NAMALWA (cell line): ENCODE data around the gene EP400.

Experiments used
- DNase-seq: peaks from one replicate; pipeline ENCODE4 v3.0.0-alpha.2; 2015; ENCODE audit warnings: low spot score

EP400 gene

GRCh38 chr12:132019891-132020290, 70.1 kb downstream of the EP400 start:
- DNase-seq: no peak

DNA sequence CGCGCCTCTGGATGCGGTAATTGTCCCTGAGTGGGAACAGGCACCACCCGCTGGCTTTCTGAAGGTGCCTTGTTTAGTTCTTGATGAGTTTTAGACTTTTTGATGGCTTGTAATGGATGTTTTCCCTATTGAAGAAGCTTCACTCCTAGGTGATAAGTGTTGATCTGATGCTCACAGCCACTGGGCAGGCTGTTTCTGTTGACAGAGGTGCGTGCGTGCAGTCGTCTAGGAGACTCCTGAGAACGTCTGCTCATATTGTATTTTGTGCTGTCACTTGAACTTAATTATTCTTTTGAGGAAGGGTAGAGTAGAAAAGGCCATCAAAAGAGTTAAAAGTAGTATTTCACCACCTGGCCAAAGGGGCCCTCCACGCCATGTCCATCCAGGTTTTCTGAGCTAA, 70.5 kb downstream of the EP400 start:
- no peak for DNase-seq

DNA sequence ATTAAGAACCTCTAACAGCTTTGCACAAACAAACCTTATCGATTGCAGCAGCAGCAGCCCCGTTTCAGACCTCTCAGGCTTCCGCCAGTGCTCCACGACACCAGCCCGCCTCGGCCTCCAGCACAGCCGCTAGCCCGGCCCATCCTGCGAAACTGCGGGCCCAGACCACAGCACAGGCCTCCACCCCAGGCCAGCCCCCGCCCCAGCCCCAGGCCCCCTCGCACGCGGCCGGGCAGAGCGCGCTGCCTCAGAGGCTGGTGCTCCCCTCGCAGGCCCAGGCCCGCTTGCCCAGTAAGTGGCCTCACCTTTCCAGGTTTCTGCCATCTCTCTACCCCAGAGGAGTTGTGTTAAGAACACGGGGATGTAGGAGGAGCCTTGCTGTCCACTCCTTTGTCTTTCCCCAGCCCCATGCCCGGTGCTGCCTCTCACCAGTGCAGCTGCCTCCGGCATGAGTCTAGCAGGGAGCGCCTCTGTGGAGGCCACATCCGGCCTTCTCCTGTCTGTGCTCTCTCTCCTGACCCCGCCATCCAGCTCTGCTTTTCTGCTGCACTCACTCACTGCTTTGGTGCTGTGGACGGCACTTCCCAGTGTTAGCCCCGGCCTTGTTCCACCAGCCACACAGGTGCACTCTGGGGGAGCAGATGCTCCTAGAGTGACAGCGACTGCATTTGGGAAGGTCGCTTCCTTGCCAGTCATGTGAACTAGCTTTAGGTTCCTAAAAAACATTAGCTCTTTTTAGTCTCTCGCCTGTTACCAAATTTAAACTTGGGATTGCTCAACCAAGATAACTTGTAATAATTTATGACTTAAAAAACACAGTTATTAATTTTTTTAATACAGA, 71.5 kb downstream of the EP400 start:
- DNase-seq: no peak

DNA sequence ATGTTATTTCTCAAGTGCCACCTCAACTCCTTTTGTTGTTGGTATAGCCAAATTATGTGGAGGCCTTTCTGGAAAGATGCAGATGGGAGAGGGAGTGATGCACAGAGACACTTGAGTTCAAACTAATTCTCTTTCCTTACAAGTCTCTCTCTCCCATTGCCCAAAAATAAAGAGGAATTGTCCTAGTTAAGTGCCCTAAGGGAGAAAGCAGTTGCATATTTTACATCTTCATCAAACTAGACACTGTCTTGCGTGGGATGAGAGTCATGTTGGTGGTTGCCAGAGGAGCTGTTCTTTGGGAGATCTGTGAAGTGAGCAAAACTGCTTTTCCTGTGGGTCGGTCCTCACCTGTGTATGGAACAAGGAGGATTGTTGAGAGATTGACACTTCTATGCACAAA, 72.2 kb downstream of the EP400 start:
- DNase-seq: no peak

DNA sequence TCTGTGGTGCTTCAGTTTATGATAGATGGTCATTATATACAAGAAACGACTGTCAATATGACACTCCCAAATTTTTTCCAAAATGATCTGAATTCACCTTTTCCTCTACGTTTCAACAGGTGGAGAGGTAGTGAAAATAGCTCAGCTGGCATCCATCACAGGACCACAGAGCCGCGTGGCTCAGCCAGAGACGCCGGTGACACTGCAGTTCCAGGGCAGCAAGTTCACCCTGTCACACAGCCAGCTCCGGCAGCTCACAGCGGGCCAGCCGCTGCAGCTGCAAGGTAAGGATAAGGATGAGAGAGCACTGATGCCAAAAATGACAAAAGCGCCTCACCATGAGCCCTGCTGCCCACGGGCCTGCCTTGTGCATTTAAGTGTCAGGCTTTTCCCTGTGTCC, 73.9 kb downstream of the EP400 start:
- DNase-seq: no peak

DNA sequence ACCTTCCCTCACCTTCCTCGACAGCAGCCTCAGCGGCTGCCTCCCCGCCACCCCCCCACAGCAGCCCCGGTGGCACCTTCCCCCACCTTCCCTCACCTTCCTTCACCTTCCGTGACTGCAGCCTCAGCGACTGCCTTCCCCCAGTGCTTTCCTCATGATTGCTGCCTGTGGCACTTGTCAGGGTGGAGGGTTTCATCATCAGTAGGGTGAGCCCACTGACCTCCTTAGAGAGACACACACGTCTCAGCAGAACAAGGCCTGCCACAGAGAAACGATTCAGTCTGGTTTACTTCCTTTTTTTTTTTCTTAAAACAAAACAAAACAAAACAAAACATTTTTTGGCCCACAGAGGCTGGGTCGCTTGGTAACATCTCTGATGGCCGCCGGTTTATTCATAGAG, 75.0 kb downstream of the EP400 start:
- DNase-seq: no peak

GRCh38 chr12:132025526-132025925, 75.8 kb downstream of the EP400 start:
- no peak for DNase-seq

GRCh38 chr12:132026061-132026795, 76.5 kb downstream of the EP400 start:
- no peak for DNase-seq

DNA sequence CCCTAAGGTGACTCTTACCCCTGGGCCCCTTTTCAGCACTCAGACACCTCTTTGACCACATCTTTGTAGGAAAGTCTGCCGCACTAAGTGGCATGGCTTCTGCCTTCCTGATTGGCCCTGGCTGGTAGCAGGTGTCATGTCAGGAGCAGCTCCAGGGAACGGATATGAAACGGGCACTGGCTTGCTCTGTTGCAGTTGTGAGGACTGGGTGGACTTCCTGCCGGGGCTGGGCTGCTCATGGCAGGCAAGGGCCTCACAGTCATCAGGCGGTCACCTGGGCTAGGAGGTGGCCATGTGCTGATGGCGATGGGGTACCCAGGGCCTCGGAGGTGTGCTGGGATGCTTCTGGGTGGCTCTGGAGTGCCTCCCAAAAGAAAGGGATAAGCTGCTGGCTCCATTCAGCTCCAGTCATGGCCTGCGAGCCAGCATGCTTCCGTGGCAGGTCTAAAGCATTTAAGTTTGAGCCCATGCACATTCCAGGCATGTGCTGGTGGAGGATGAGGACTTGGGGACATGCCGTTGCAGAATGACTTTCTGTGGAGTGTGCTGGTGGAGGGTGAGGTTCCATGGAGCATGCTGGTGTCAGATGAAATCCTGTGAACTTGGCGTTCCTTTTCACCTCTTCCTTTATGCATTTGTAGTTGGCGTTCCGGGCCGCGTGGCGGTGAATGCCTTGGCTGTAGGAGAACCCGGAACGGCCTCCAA, 77.2 kb downstream of the EP400 start:
- DNase-seq: no peak

DNA sequence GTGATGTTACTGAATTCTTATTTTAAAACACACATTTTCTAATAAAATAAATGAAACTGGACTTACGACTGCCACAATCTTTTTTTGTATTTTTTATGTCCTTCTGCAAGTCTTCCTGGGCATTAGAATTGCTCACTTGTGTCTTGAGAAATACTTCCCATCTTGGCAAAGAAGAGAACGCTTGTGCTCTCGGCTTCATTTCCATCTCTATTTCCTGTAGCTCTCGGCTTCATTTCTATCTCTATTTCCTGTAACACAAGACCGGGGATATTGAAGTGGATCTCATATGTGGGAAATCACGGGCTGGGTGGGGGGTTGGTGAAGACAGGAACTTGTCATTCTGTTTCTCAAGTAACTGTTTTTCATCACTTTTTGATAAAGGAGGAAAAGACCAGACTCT, 77.9 kb downstream of the EP400 start:
- no peak for DNase-seq

GRCh38 chr12:132028111-132028510, 78.4 kb downstream of the EP400 start:
- DNase-seq: no peak

DNA sequence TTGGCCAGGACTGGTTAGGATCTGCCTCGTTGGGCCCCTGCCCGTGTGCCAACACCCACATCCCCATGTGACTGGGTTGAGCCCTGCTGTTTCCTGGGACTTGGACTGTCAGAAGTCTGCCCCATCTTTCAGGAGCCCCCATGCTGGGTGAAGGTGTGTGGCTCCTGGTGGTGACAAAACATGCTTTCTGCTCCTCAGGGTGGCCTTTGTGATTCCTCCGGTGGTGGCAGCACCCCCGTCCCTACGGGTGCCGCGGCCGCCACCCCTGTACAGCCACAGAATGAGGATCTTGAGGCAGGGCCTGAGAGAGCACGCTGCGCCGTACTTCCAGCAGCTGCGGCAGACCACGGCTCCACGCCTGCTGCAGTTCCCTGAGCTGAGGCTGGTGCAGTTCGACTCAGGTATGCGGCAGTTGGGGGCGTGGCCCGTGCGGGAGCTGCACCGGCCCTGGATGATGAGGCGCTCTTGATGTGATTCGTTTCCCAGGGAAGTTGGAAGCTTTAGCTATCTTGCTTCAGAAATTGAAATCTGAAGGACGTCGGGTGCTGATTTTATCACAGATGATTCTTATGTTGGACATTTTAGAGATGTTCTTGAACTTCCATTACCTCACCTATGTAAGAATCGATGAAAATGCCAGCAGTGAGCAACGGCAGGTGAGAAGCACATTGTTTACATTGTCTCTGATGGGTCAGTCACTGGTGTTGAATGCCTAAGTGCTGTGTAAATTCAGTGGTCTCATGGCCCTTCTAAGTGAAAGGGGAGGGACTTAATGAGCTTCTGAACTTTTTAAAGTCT, 80.0 kb downstream of the EP400 start:
- DNase-seq: no peak

- no peak for DNase-seq
Measured at GRCh38 chr12:132030367-132031038, 80.8 kb downstream of the EP400 start.

DNA sequence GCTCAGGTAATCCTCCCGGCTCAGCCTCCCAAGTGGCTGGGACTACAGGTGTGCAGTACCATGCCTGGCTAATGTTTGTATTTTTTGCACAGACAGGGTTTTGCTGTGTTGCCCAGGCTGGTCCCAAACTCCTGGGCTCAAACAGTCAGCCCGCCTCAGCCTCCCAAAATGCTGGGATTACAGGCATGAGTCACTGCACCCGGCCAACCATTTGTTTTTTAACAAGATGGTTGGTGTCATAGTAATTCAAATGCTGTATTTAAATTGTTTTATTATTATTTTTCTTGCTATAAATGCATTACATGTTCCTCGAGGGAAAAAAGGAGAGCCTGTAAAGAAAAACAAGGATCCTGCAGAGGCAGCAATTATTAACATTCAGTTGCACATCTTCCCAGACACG, 83.9 kb downstream of the EP400 start:
- no peak for DNase-seq

DNA sequence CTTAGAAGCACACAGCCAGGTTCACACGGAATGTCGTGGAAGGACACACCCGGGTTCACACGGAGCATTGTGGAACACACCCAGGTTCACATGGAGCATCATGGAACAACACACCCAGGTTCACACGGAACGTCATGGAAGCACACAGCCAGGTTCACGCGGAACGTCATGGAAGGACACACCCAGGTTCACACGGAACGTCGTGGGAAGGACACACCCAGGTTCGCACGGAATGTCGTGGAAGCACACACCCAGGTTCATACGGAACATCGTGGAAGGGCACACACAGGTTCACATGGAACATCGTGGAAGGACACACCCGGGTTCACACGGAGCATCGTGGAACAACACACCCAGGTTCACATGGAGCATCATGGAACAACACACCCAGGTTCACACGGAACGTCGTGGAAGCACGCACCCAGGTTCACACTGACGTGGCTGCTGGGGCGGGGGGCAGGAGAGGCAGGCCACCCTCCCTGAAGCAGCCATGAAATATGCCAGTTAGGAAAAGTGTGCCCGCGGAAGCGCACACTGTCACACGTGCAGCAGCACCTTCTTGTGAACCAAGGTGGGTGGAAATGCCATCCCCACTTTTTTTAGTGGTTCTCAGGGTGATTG, 86.4 kb downstream of the EP400 start:
- no peak for DNase-seq

- no peak for DNase-seq
Measured at GRCh38 chr12:132040906-132041606, 91.3 kb downstream of the EP400 start.

DNA sequence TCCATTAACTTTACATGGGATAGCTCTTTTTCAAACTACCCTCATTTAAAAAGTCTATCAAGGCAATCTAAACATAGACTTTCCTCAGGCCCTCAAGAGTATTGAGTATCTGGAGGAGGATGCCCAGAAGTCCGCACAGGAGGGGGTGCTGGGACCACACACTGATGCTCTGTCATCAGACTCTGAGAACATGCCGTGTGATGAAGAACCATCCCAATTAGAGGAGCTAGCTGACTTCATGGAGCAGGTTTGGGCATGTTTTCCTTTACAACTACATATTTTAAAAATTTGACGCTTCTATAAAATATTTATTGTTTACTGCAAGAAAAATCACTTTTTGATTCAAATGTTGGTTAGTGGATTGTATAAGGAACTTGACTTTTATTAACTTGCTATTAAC, 93.5 kb downstream of the EP400 start:
- DNase-seq: no peak

DNA sequence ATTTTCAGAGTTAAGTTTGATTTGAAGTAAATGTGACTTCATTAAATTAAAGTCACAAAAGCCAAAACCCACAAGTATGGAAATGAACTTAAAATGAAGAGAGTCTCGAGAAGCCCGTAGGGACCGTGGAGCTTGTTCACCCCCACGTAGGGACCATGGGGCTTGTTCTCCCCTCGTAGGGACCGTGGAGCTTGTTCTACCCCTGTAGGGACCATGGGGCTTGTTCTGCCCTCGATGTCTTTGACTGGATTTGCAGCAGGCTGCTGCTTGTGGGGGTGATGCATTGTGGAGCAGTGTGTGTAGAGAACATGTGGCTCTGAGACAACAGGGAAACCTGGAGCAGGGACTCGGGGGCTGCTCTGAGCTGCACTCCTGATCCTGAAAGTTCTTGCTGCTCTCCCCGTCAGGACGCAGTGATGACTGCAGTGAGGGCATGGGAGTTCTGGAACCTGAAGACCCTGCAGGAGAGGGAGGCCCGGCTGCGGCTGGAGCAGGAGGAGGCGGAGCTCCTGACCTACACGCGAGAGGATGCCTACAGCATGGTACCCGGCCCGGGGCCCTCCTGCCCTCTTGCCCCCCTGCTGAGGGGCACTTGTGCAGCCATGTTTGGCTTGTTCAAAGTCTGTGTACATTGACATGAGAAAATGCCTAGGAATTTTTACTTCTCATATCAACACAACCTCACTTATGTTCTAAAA, 94.2 kb downstream of the EP400 start:
- DNase-seq: no peak

DNA sequence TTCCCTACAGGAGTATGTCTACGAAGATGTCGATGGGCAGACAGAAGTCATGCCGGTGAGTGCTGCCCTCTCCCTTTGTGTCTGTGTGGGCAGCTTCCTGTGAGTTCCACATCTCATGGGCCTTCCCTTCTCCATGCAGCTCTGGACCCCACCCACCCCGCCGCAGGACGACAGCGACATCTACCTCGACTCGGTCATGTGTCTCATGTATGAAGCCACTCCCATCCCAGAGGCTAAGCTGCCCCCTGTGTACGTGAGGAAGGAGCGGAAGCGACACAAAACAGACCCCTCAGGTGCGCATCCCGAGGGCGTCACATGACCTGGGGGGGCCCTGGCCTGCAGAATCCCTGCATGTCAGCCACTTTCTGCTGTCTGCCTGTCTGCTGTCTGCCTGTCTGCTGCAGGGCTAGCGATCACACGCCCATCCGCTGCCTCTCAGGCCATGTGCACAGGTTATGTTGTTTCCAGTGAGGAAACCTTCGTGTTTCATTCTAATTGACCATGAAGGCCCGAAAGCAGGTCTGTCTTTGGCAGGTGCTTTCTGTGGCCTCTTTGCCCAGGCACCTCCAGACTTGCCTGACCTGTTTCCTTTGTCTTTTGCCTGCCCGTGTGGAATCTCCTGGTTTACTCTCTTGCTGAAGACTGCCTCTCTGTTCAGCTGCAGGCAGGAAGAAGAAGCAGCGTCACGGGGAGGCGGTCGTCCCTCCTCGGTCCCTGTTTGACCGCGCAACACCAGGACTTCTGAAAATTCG, 95.1 kb downstream of the EP400 start:
- DNase-seq: no peak
